Smooth muscle cell (in vitro differentiated cells): Measurements from ENCODE around the gene CCDC27. TPM values are rescaled to one million over a fixed set of nuclear protein-coding genes. Genes with fewer than 3 reads are reported as not detected.

Experiments used
- DNase-seq: peaks from one replicate; lab custom pipeline; 2025; ENCODE audit not compliant: unreplicated experiment; lab: John Stamatoyannopoulos, UW
- H2AFZ ChIP-seq: fragments of 200-600 bp; sonication (generic); 2 replicates; pipeline ENCODE4 v1.6.0; 2016; ENCODE audit warnings: antibody characterized with exemption, low read depth, mild to moderate bottlenecking
- H3F3A ChIP-seq: fragments of 200-600 bp; sonication (generic); 2 replicates; pipeline ENCODE4 v1.6.0; 2017; ENCODE audit warnings: antibody characterized with exemption, low read depth
- H3K27ac ChIP-seq: fragments of 200-600 bp; sonication (generic); 2 replicates; pipeline ENCODE4 v1.5.1; 2016; ENCODE audit warnings: low read depth, mild to moderate bottlenecking
- H3K27me3 ChIP-seq: fragments of 200-600 bp; sonication (generic); 2 replicates; pipeline ENCODE4 v1.6.1; 2016; ENCODE audit warnings: low read depth, mild to moderate bottlenecking
- H3K36me3 ChIP-seq: fragments of 200-600 bp; sonication (generic); 2 replicates; pipeline ENCODE4 v1.5.1; 2016; ENCODE audit warnings: low read depth
- H3K4me1 ChIP-seq: fragments of 200-600 bp; sonication (generic); 2 replicates; pipeline ENCODE4 v1.5.1; 2016; ENCODE audit warnings: low read depth
- H3K4me2 ChIP-seq: fragments of 200-600 bp; sonication (generic); 2 replicates; pipeline ENCODE4 v1.6.0; 2016; ENCODE audit warnings: mild to moderate bottlenecking
- H3K4me3 ChIP-seq: fragments of 200-600 bp; sonication (generic); 2 replicates; pipeline ENCODE4 v1.5.1; 2016; ENCODE audit warnings: mild to moderate bottlenecking
- H3K79me2 ChIP-seq: fragments of 200-600 bp; sonication (generic); 2 replicates; pipeline ENCODE4 v1.6.0; 2016; ENCODE audit warnings: low read depth, mild to moderate bottlenecking
- H3K9ac ChIP-seq: fragments of 200-600 bp; sonication (generic); 2 replicates; pipeline ENCODE4 v1.6.0; 2016; ENCODE audit warnings: low read depth
- H3K9me3 ChIP-seq: fragments of 200-600 bp; sonication (generic); replicated peaks from 2 replicates; pipeline ENCODE4 v1.5.1; 2016; ENCODE audit warnings: low read depth
- H4K20me1 ChIP-seq: fragments of 200-600 bp; sonication (generic); 2 replicates; pipeline ENCODE4 v1.6.0; 2016; ENCODE audit warnings: low read depth
- CTCF ChIP-seq: fragments of 200-600 bp; sonication (generic); IDR thresholded peaks from 2 replicates; pipeline ENCODE4 v1.5.1; 2017; ENCODE audit warnings: borderline replicate concordance, mild to moderate bottlenecking, antibody characterized with exemption; ENCODE audit not compliant: insufficient read depth, poor library complexity, severe bottlenecking
- WGBS: methylation state at CpG from one replicate; pipeline ENCODE4 v1.1.7; 2016; ENCODE audit warnings: low lambda C conversion rate; 5-methylcytosine and 5-hydroxymethylcytosine counted together
- polyA plus RNA-seq: library from polyadenylated mRNA; unstranded; fragments of >200 nt; fragmentation: Nextera tagmentation; extraction: Ambion mirVana; gene quantifications from 2 replicates; pipeline ENCODE4 v1.2.1, GENCODE V29; 2016
- total RNA-seq: library from RNA; depleted of rRNA; stranded (reverse); fragments of >200 nt; gene quantifications from 2 replicates; pipeline ENCODE4 v1.2.3, GENCODE V29; 2014

CCDC27 gene
- total and polyA plus RNA-seq, 2 experiments from 2014 or later = not detected

- H3K79me2 ChIP-seq = no peaks in the 10 kb centered on the region
- no peaks in the 10 kb centered on the region for H3K36me3 ChIP-seq
- no peak overlapping the region for H3K9ac ChIP-seq
- no peak overlapping the region for H2AFZ ChIP-seq
- H4K20me1 ChIP-seq = no peaks in the 10 kb centered on the region
- no peak overlapping the region for H3K4me3 ChIP-seq
- no peaks in the 10 kb centered on the region for H3F3A ChIP-seq
- H3K4me1 ChIP-seq = no peaks in the 10 kb centered on the region
- DNase-seq = no peak
- no peaks in the 10 kb centered on the region for H3K9me3 ChIP-seq
- H3K27ac ChIP-seq = no peak overlapping the region
- no peaks in the 10 kb centered on the region for H3K27me3 ChIP-seq
- TF ChIP-seq CTCF = no peak
- H3K4me2 ChIP-seq = no peak overlapping the region
- 85% methylated on average over 15 of the region's 15 CpGs for WGBS
These were observed 10.1 kb downstream of the CCDC27 start for GRCh38 chr1:3762151-3762872.

- no peak for TF ChIP-seq CTCF
- 87% methylated on average over 12 of the region's 12 CpGs for WGBS
- H3K79me2 ChIP-seq = no peaks in the 10 kb centered on the region
- no peaks in the 10 kb centered on the region for H3F3A ChIP-seq
- H3K9ac ChIP-seq = no peak overlapping the region
- no peaks in the 10 kb centered on the region for H3K27me3 ChIP-seq
- H3K27ac ChIP-seq = no peak overlapping the region
- no peak overlapping the region for H2AFZ ChIP-seq
- H3K4me2 ChIP-seq = no peak overlapping the region
- no peaks in the 10 kb centered on the region for H3K9me3 ChIP-seq
- H3K4me3 ChIP-seq = no peak overlapping the region
- H3K4me1 ChIP-seq = no peaks in the 10 kb centered on the region
- no peaks in the 10 kb centered on the region for H4K20me1 ChIP-seq
- no peaks in the 10 kb centered on the region for H3K36me3 ChIP-seq
- no peak for DNase-seq
These were observed 10.6 kb downstream of the CCDC27 start for GRCh38 chr1:3762873-3763228.

GRCh38 chr1:3763351-3764125 is 11.3 kb downstream of the CCDC27 start:
- no peaks in the 10 kb centered on the region for H3K4me1 ChIP-seq
- no peaks in the 10 kb centered on the region for H3K36me3 ChIP-seq
- TF ChIP-seq CTCF = no peak
- no peak overlapping the region for H3K4me3 ChIP-seq
- no peaks in the 10 kb centered on the region for H3F3A ChIP-seq
- H3K79me2 ChIP-seq = no peaks in the 10 kb centered on the region
- H3K27me3 ChIP-seq = no peaks in the 10 kb centered on the region
- 94% methylated on average over 28 of the region's 31 CpGs for WGBS
- no peak overlapping the region for H3K4me2 ChIP-seq
- no peaks in the 10 kb centered on the region for H4K20me1 ChIP-seq
- no peak overlapping the region for H3K27ac ChIP-seq
- H2AFZ ChIP-seq = no peak overlapping the region
- DNase-seq = no peak
- H3K9me3 ChIP-seq = no peaks in the 10 kb centered on the region
- no peak overlapping the region for H3K9ac ChIP-seq
